ENCODE measurements around the gene PRM1. TPM values are rescaled to one million over a fixed set of nuclear protein-coding genes. Genes with fewer than 3 reads are reported as not detected.

The PRM1 gene
- total and polyA plus RNA-seq, 2 of the 13 experiments (the other 11 are each of a cell fraction or from before 2014, with no cell fraction given), result not detected

DNA sequence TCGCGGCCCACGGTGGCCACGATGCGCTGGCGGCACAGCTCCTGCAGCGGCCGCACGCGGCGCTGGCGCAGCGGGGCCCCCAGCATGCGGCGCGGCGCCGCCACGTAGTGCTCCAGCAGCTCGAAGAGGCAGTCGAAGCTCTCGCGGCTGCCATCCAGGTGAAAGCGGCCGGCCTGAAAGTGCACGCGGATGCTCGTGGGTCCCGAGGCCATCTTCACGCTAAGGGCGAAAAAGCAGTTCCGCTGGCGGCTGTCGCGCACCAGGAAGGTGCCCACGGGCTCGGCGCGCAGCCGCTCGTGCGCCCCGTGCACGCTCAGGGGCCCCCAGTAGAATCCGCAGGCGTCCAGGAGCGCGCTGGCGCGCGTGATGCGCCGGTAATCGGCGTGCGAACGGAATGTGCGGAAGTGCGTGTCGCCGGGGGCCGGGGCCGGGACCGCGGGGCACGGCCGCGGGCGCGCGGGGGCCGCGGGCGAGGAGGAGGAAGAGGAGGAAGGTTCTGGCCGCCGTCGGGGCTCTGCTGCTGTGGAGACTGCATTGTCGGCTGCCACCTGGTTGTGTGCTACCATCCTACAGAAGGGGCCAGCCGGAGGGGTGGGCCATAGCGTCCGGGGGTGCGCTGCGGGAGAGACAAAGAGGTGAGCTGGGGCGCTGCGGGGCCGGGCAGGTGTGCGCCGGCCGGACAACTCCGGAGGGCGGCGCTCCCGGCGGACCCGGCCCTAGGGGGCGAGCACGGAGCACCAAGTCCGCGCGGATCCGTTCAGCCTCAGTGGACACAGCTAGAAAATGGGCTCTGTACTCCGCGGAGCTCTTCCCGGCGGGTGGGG is 26.0 kb downstream of the PRM1 start (continued):
- peak; percentile 24; the same call in 1 of the 2 replicates for TF ChIP-seq ZHX2 (IDR thresholded peaks at IDR 0.05; ENCODE audit: low read depth)
- TF ChIP-seq ZHX2 (CRISPR knock-in tag; IDR thresholded peaks at IDR 0.05; ENCODE audit: borderline replicate concordance), result no peak
- 0 out of 2 replicates have a peak, but pooled peaks have one; percentile 58 for TF ChIP-seq KDM4B (CRISPR knock-in tag; IDR thresholded peaks at IDR 0.05)
- peak; percentile 93; the same call in 1 of the 2 replicates for TF ChIP-seq KAT7 (CRISPR knock-in tag; IDR thresholded peaks at IDR 0.05; ENCODE audit: borderline replicate concordance)
- 0 out of 2 replicates have a peak, but pooled peaks have one; percentile 10 for TF ChIP-seq GABPB1 (CRISPR knock-in tag; IDR thresholded peaks at IDR 0.05)
- no peak for TF ChIP-seq IKZF4 (CRISPR knock-in tag; IDR thresholded peaks at IDR 0.05; ENCODE audit: borderline replicate concordance, low read depth, not compliant biosample characterization)
- TF ChIP-seq, protein P1, sequence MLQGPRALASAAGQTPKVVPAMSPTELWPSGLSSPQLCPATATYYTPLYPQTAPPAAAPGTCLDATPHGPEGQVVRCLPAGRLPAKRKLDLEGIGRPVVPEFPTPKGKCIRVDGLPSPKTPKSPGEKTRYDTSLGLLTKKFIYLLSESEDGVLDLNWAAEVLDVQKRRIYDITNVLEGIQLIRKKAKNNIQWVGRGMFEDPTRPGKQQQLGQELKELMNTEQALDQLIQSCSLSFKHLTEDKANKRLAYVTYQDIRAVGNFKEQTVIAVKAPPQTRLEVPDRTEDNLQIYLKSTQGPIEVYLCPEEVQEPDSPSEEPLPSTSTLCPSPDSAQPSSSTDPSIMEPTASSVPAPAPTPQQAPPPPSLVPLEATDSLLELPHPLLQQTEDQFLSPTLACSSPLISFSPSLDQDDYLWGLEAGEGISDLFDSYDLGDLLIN (CRISPR knock-in tag; IDR thresholded peaks at IDR 0.05; ENCODE audit: borderline replicate concordance), result no peak
- 0 out of 2 replicates have a peak, but pooled peaks have one; percentile 7 for TF ChIP-seq HCFC1 (IDR thresholded peaks at IDR 0.05; ENCODE audit: low read depth, low read length)
- peak; percentile 24; the same call in 1 of the 2 replicates for TF ChIP-seq ZNF790 (CRISPR knock-in tag; IDR thresholded peaks at IDR 0.05; ENCODE audit: borderline replicate concordance)
- TF ChIP-seq ZNF441 (CRISPR knock-in tag; IDR thresholded peaks at IDR 0.05; ENCODE audit: borderline replicate concordance), result no peak
- no peak for TF ChIP-seq NFE2L2 (IDR thresholded peaks at IDR 0.05; ENCODE audit: low read length)
- 0 out of 2 replicates have a peak, but pooled peaks have one; percentile 13 for TF ChIP-seq ZBTB26 (CRISPR knock-in tag; IDR thresholded peaks at IDR 0.05; ENCODE audit: borderline replicate concordance)
- TF ChIP-seq MTF2 (CRISPR knock-in tag; IDR thresholded peaks at IDR 0.05; ENCODE audit: borderline replicate concordance), result no peak
- TF ChIP-seq U2AF2 (IDR thresholded peaks at IDR 0.05; ENCODE audit: low read depth, low read length), result no peak
- 0 out of 2 replicates have a peak, but pooled peaks have one; percentile 27 for TF ChIP-seq HNF1B (CRISPR knock-in tag; IDR thresholded peaks at IDR 0.05)
- TF ChIP-seq NR2F2 (IDR thresholded peaks at IDR 0.05; ENCODE audit: borderline replicate concordance, low read depth), result 0 out of 2 replicates have a peak, but pooled peaks have one; percentile 3
- 0 out of 2 replicates have a peak, but pooled peaks have one; percentile 11 for TF ChIP-seq DMAP1 (CRISPR knock-in tag; IDR thresholded peaks at IDR 0.05)
